ENCODE results near the gene VILL. TPM values are rescaled to one million over a fixed set of nuclear protein-coding genes. Genes with fewer than 3 reads are reported as not detected.
A peak's percentile ranks its signal among the peaks of the same experiment; 100 is the strongest.

The VILL gene
- polyA plus RNA-seq, 2 of the 4 experiments (the other 2 are of a cell fraction): 0.05 to 0.22 TPM

DNA sequence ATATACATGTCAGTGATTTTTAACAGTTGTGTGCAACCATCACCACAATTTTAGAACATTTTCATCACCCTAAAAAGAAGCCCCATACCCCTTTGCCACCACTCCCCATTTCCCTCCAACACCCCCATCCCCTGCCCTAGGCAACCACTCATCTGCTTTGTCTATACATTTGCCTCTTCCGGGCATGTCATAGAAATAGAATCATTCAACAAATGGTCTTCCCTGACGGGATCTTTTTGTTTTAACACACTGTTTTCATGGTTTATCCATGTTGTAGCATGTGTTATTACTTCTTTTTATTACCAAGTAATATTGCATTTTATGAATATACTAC, 4.0 kb downstream of the VILL start (continued):
- no peak for TF ChIP-seq RFX5 (IDR thresholded peaks at IDR 0.05)
- TF ChIP-seq HOXB13 (CRISPR knock-in tag; IDR thresholded peaks at IDR 0.05; ENCODE audit: low read depth): no peak
- TF ChIP-seq, protein P1, sequence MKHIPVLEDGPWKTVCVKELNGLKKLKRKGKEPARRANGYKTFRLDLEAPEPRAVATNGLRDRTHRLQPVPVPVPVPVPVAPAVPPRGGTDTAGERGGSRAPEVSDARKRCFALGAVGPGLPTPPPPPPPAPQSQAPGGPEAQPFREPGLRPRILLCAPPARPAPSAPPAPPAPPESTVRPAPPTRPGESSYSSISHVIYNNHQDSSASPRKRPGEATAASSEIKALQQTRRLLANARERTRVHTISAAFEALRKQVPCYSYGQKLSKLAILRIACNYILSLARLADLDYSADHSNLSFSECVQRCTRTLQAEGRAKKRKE (CRISPR knock-in tag; IDR thresholded peaks at IDR 0.05; ENCODE audit: low read depth): no peak
- TF ChIP-seq SMC3 (IDR thresholded peaks at IDR 0.05): no peak
- TF ChIP-seq FOXS1 (CRISPR knock-in tag; IDR thresholded peaks at IDR 0.05): no peak

DNA sequence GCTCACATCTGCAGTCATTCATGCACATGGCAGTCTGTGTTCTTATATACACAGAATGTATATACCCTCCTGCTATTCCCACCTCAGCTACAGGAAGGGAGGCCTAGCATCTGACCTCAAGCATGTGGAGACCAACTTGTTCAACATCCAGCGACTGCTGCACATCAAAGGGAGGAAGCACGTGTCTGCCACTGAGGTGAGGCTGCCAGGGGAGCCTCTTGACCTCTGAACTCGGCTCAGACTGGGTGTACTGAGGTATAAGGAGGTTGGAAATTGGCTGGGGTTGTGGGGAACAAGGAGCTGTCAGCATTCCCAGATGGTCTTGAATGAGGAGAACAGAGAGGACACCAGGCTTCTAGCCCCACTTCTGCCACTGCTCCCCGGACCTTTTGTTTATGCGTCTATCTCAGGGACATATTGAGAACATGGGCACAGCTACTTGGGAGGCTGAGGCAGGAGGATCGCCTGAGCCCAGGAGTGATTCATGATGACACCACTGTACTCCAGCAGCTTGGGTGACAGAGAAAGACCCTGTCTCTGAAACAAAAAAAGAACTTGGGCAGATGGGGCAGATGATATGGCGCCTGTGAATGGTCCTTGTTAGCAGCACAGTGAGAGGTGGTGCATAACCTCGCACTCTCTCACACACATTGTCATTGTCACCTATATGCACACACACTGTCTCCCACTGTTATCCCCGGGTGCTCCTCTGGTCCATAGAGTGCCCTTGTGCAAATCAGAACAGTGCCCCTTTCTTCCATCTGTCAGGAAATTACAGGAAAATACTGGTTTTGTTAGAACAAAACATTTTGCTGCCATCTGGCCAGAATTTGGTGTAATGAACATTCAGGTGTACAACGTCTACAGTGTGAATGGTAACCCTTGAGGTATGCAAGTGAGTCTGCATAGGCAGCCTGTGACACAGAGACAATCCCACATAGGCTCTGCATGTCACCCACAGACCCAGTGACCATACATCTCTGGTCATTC, 5.4 kb downstream of the VILL start:
- FAIRE-seq: no peak
- Histone ChIP-seq H3K4me2 (no peak overlapping the region), H3K4me1 (peaks cover 11% of the 10 kb centered on the region), H3K27ac (no peak overlapping the region), H3K9me3 (no peaks in the 10 kb centered on the region), H3K4me3 (no peak overlapping the region)
- no peak for ATAC-seq
- CTCF ChIA-PET: interaction anchor here (0.6 to 3.4 kb wide), 22 partner anchors 7 to 599 kb away, joined by 3 to 28 read pairs (median 4); partner anchors contain the start of gene XYLB
- WGBS (ENCODE audit: missing lambda C conversion rate): 57% methylated on average over 10 of the region's 10 CpGs
- POLR2A ChIA-PET: interaction anchor here (1.0 kb wide), 1 partner anchor 141 kb away, joined by 3 read pairs; no protein-coding TSS in a partner anchor
- DNase-seq (ENCODE audit: low read depth in 1 of 2, low spot score in 1 of 2): no peak
- TF ChIP-seq JUN (IDR thresholded peaks at IDR 0.05): no peak
- no peak for TF ChIP-seq NPAS2 (CRISPR knock-in tag; IDR thresholded peaks at IDR 0.05; ENCODE audit: borderline replicate concordance)

DNA sequence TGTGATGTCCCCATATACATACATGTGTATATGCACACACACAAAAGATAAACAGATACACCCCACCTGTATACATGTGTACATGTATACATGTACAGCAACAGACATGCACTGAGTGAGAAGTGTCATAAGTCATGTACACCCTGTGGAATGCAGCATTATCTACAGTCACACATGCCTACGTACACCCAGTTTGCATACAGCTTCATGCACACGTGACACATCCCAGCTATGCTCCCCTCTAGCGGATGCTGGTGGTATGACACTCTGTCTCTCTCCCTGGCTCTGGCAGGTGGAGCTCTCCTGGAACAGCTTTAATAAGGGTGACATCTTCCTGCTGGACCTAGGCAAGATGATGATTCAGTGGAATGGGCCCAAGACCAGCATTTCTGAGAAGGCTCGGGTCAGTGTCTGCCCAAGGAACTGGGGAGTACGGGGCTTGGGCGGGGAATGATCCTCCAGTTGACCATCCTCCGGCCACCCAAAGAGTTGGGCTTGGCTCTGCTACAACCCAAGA, 6.3 kb downstream of the VILL start:
- ChIA-PET CTCF (interaction anchor here (0.6 to 3.4 kb wide), 28 partner anchors 8 to 598 kb away, joined by 3 to 28 read pairs (median 4); partner anchors contain the start of gene XYLB), POLR2A (interaction anchor here (1.0 kb wide), 1 partner anchor 142 kb away, joined by 3 read pairs; no protein-coding TSS in a partner anchor)
- Histone ChIP-seq H3K4me3 (no peak overlapping the region), H3K4me2 (no peak overlapping the region), H3K4me1 (peaks cover 11% of the 10 kb centered on the region), H3K9me3 (no peaks in the 10 kb centered on the region), H3K27ac (no peak overlapping the region)
- DNase-seq (ENCODE audit: low read depth in 1 of 2, low spot score in 1 of 2): peak; percentile 86 to 90
- TF ChIP-seq NR3C1 (IDR thresholded peaks at IDR 0.05): no peak
- no peak for TF ChIP-seq CHD2 (IDR thresholded peaks at IDR 0.05; ENCODE audit: low read length, partially characterized antibody)
- TF ChIP-seq HOXA7 (CRISPR knock-in tag; IDR thresholded peaks at IDR 0.05): no peak
- TF ChIP-seq KDM1A (IDR thresholded peaks at IDR 0.05; ENCODE audit: low read depth): peak; percentile 97
- TF ChIP-seq SMC3 (IDR thresholded peaks at IDR 0.05): peak; percentile 38; the same call in 1 of the 3 replicates
- TF ChIP-seq PHF8 (IDR thresholded peaks at IDR 0.05; ENCODE audit: borderline replicate concordance, low read depth): no peak
- TF ChIP-seq, protein P2, sequence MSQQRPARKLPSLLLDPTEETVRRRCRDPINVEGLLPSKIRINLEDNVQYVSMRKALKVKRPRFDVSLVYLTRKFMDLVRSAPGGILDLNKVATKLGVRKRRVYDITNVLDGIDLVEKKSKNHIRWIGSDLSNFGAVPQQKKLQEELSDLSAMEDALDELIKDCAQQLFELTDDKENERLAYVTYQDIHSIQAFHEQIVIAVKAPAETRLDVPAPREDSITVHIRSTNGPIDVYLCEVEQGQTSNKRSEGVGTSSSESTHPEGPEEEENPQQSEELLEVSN (IDR thresholded peaks at IDR 0.05; ENCODE audit: borderline replicate concordance, low read depth): no peak
- TF ChIP-seq, protein P3, sequence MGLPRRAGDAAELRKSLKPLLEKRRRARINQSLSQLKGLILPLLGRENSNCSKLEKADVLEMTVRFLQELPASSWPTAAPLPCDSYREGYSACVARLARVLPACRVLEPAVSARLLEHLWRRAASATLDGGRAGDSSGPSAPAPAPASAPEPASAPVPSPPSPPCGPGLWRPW (IDR thresholded peaks at IDR 0.05): no peak
- TF ChIP-seq HEYL (CRISPR knock-in tag; IDR thresholded peaks at IDR 0.05): no peak
- TF ChIP-seq ZNF302 (CRISPR knock-in tag; IDR thresholded peaks at IDR 0.05): no peak
- no peak for TF ChIP-seq FOSL2 (IDR thresholded peaks at IDR 0.05)
- TF ChIP-seq FOSL2 (CRISPR knock-in tag; IDR thresholded peaks at IDR 0.05): peak; percentile 20; the same call in 1 of the 2 replicates
- TF ChIP-seq, protein P4, sequence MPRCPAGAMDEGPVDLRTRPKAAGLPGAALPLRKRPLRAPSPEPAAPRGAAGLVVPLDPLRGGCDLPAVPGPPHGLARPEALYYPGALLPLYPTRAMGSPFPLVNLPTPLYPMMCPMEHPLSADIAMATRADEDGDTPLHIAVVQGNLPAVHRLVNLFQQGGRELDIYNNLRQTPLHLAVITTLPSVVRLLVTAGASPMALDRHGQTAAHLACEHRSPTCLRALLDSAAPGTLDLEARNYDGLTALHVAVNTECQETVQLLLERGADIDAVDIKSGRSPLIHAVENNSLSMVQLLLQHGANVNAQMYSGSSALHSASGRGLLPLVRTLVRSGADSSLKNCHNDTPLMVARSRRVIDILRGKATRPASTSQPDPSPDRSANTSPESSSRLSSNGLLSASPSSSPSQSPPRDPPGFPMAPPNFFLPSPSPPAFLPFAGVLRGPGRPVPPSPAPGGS (IDR thresholded peaks at IDR 0.05): no peak
- TF ChIP-seq, protein P5, sequence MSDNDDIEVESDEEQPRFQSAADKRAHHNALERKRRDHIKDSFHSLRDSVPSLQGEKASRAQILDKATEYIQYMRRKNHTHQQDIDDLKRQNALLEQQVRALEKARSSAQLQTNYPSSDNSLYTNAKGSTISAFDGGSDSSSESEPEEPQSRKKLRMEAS (IDR thresholded peaks at IDR 0.05): peak; percentile 85
- peak; percentile 29; the same call in 1 of the 2 replicates for TF ChIP-seq BHLHE40 (IDR thresholded peaks at IDR 0.05; ENCODE audit: low read depth, low read length)
- TF ChIP-seq, protein P6, sequence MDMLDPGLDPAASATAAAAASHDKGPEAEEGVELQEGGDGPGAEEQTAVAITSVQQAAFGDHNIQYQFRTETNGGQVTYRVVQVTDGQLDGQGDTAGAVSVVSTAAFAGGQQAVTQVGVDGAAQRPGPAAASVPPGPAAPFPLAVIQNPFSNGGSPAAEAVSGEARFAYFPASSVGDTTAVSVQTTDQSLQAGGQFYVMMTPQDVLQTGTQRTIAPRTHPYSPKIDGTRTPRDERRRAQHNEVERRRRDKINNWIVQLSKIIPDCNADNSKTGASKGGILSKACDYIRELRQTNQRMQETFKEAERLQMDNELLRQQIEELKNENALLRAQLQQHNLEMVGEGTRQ (IDR thresholded peaks at IDR 0.05): peak; percentile 94
- TF ChIP-seq, protein P7, sequence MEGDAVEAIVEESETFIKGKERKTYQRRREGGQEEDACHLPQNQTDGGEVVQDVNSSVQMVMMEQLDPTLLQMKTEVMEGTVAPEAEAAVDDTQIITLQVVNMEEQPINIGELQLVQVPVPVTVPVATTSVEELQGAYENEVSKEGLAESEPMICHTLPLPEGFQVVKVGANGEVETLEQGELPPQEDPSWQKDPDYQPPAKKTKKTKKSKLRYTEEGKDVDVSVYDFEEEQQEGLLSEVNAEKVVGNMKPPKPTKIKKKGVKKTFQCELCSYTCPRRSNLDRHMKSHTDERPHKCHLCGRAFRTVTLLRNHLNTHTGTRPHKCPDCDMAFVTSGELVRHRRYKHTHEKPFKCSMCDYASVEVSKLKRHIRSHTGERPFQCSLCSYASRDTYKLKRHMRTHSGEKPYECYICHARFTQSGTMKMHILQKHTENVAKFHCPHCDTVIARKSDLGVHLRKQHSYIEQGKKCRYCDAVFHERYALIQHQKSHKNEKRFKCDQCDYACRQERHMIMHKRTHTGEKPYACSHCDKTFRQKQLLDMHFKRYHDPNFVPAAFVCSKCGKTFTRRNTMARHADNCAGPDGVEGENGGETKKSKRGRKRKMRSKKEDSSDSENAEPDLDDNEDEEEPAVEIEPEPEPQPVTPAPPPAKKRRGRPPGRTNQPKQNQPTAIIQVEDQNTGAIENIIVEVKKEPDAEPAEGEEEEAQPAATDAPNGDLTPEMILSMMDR (IDR thresholded peaks at IDR 0.05): peak; percentile 68
- TF ChIP-seq NPAS2 (CRISPR knock-in tag; IDR thresholded peaks at IDR 0.05; ENCODE audit: borderline replicate concordance): peak; percentile 73; the same call in 1 of the 2 replicates
- no peak for TF ChIP-seq JUNB (IDR thresholded peaks at IDR 0.05)
- TF ChIP-seq RAD21 (conservative IDR thresholded peaks at IDR 0.05 in 1 of 2, IDR thresholded peaks at IDR 0.05 in 1 of 2): peak; percentile 28 to 41; a peak in 4 of 5 replicates
- no peak for TF ChIP-seq JUN (IDR thresholded peaks at IDR 0.05)
- peak; percentile 73 for FAIRE-seq
- peak; percentile 44 to 78; a peak in 4 of 6 replicates for ATAC-seq
- 66% methylated on average over 4 of the region's 7 CpGs for WGBS (ENCODE audit: missing lambda C conversion rate)
